HG02759 (cell line): ENCODE measurements around the gene RNF17.

Experiments used
- ATAC-seq: cut with Tn5 transposase; IDR thresholded peaks from one replicate; pipeline ENCODE4 v1.9.1; 2021; ENCODE audit warnings: mild to moderate bottlenecking, moderate library complexity; ENCODE audit not compliant: unreplicated experiment

RNF17 gene

DNA sequence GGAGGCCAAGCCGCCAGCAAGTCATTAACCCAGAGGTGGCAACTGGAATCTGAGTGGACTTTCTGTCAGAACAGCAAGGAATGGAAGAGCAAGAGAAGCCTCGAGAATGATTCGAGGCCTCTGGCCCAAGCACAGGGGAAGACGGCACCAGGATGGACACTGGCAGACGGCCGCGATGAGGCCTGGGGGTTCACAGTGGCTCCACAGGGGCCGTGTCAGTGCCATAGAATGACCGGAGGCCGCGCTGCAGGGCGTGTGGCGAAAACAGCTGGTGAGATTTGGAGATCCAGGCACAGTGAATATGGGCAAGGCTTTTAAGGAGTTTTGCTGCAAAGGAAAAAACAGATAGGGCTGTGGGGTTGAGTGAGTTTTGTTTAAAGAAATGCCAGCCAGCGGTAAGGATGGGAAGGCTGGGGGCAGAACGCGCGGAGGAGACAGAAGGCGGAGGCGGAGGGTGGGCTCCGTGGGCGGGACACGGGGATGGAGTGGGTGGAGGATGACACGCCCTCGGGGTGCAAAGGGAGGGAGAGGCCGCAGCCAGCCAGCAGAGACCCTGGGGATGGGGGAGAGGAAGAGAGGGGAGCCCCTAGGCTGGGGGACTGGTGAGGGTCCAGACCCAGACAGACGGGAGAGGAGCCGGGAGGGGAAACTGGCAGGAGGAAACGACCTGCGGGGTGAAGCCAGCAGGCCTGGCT lies 130.5 kb downstream of the RNF17 start:
- ATAC-seq: no peak

DNA sequence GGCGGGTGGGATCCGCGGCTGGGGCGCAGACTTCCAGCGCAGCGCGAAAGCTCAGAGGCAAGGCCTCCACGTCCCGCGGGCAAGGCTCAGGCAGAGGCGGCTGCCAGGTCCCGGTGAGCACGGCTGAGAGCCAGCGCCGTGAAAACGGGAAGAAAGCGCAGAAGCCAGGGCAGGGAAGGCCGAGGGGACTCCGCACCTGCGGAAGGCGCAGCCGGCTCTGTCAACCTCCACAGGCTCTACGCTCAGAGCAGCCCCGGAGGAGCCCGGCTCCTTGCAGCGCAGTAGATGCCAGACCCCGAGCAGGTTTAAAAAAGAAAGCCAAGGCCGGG lies 131.0 kb downstream of the RNF17 start:
- ATAC-seq: no peak

DNA sequence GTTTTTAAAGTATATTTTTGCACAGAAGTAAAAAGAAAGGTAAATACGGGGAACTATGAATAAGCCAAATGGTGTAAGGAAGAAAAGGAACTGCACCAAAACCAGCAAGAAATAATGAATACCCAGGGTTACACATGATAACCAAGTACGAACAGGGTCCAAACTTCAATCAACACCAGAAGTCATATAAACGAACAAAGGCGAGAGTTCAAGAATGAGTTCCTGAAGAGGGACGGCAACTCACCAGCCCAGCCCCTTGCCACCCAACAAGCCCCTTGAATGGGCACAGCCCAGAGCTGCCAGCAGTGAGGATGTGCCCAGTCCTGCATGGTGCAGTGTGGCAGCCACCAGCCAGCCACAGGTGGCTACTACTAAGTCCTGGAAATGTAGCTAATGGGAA lies 132.1 kb downstream of the RNF17 start:
- no peak for ATAC-seq

DNA sequence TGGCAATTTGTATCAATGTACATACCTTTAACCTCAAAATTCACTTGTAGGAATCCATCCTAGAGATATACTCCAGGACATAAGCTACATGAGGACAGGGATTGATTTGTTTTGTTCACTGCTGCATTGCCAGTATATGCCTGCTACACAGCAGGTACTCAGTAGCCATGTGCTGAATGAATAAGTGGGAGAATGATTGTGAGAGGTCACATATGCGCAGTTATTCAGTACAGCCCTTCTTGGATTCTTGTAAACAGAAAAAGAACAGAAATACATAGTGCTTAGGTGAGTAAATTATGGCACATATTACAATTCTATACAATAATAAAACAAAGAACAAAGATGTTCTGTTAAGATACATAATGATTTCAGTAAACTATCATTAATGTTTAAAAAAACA lies 133.3 kb downstream of the RNF17 start:
- no peak for ATAC-seq

DNA sequence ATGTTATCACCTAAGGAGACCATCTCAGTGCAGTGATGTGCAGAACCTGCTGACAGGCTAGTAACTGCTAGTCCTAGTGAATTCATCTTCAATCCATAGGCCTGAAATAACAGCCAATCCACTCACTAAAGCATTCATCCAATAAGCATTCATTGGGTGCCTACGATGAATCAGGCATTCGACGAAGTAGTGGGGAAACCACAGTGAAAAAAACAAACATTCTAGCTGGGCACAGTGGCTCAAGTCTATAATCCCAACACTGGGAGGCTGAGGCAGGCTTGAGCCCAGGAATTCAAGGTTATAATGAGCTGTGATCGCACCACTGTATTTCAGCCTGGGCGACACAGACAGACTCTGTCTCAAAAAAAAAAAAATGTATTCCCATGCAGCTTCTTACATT lies 135.6 kb downstream of the RNF17 start:
- ATAC-seq: no peak

DNA sequence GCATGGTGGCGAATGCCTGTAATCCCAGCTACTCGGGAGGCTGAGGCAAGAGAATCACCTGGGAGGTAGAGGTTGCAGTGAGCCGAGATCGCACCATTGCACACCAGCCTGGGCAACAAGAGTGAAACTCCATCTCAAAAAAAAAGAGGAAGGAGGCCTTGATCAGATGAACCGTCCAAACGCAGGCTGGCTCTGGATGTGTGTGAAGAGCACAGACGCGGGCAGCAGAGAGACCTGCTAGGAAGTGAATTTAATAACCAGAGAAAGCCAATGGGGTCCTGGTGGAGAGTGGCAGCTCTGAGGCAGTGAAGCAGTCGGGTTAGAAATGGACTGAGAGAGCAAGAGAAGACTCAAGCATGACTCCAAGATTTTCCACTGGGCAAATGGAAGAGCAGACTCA lies 136.5 kb downstream of the RNF17 start:
- peak; percentile 81 for ATAC-seq

DNA sequence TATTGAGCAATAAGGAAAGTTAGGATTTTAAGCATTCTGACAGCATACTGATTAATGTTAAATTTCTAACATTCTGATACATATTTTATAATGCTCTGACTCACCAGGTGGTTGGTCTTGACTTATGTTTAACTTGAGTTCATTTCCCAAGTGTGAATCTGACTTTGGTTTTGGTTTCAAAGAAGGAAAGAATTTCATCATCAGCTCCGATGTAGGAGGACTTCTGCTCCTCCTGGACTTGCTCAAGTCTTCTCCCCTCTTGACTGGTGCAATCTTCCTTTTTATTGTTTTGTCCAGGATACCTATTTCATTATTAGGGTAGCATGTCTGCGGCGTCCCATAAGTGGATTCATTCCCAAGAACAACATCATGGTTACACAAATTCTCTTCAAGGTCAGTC lies 141.3 kb downstream of the RNF17 start:
- no peak for ATAC-seq

DNA sequence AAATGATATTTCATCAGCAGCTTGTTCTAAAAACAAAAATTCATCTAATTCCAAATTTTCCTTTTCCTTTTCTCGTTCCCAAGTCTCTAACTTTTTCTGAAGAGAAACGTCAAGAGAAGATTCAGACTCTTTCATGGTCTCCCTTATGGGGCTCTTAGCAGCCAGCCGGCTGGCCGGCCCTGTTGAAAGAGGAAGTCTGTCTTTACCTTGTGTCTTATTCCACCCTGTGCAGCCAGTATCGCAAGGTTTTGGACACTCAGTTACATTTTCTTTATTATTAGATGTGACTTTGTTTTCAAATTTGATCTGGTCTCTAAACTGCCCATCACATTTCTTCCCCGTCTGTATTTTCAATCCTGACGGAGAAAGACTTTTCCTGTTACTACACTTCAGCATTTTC lies 142.3 kb downstream of the RNF17 start:
- ATAC-seq: no peak

DNA sequence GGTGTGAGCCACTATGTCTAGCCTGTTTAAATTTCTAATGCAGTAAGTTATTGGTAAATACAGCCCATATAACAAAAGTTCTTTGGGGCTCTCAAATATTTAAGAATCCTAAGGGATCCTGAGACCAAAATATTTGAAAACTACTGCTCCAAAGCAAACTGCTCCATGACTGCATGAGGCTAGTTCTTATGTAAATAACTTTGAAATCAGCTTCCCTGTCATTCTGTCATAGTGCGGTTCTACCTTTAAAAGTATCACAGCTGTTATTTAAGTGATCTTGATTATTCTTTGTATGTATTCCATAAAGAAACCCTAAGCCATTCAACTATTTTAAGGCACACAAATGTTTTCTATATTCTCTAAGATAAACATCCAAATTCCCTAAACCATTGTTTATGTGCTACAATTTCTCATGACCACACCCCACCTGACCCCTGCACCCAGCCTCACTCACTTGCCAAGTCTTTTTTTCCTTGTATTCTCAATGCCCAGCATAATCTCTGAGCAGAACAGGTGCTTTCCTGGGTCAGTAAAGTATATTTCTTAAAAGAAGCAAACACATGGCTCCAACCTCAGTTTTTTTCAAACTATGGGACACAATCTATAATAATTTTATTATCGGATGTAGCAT lies 146.6 kb downstream of the RNF17 start:
- no peak for ATAC-seq

DNA sequence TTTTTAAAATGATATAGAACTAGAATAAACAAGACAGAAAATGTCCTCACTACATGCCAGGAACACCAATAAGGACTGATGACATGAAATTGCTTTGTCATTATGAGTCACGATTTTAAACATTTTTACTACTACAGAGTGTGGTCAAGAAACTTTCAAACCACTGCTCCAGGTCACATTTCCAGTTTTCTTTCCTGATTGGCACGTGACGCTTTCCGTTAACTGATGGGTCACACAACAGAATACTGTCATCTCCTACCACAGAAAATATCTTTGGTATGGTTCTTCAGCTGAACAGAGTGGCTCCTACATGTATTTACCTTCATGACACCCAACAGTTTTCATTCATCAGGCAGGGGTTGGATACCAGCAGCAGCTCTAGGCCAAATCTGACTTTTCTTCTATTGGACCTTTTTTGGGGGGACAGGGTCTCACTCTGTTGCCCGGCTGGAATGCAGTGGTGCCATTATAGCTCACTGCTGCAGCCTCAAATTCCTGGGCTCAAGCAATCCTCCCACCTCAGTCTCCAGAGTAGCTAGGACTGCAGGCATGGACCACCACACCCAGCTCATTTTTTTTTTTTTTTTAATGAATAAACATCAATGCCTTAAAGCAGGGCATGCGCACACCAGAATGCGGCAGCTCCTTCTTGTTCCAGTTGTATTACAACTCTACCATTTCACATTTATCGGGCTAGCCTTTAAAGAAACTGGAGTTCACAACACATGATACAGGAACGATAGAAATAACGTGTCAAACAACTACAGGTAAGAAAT lies 147.4 kb downstream of the RNF17 start:
- no peak for ATAC-seq

DNA sequence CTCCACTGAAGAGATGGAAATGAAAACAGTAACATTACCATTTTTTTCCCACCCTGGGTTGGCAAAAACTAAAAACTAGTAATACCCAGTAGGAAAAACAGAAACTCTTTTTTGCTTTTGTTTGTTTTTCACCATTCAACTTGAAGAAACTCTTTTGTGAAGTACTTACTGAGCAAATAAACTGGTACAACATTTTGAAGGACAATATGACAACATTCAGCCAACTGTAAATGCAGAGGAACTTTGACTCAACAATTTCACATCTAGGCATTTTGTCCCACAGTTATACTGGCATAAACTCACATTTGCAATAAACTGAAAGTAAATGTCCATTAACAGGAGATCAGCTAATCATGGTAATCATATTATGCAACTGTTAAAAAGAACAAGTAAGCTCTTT lies 152.5 kb downstream of the RNF17 start:
- ATAC-seq: no peak

DNA sequence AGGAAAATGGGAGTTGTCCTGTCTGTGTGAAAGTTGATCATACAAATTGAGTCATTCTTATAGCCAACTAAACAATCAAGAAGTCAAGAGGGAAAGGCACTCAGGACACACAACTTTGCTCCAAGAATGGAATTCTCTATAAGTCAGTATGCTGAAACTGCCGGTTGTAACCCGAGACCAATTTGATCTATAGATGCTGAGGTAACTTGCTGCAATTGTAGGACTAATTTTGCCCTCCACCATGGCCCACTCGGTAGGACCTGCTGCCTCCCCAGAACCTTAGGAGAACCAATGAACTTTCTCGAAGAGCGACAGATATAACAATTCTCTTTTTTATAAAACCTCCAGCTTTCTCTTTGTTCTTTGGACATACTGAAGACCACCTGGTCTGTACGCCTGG lies 157.0 kb downstream of the RNF17 start:
- no peak for ATAC-seq

DNA sequence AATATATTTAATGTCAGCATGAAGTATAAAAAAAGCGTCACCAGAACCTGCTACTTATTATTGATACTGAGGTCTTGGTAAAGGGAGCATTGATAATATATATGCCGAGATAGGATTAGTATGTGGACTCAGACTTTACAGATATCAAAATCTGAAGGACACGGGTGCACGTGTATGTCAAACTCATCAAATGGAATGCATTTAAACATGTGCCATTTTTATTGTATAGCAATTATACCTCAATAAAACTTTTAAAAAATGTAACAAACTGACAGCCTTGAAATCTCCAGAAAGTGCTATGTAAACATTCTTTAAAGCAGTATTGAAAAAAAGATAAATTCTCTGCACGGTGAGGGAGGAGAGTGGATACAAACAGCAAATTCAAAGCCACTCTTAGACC lies 157.9 kb downstream of the RNF17 start:
- no peak for ATAC-seq

DNA sequence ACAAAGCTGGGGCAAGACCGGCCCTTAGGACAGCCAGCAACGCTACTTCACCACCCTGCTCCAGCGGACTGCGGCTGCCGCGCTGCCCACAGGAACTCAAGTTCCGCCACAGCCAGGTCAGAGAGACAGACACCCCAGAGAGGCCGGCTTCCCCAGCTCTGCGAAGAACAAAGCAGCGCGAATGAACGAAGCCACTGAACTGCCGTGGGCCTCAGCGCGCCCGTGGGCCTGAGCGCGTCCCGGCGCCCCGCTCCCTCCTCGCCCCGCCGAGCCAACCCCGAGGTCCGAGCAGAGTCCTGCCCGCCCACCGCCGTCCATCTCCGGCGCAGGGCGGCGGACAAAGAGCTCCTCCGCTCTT lies 158.4 kb downstream of the RNF17 start:
- peak; percentile 28 for ATAC-seq

DNA sequence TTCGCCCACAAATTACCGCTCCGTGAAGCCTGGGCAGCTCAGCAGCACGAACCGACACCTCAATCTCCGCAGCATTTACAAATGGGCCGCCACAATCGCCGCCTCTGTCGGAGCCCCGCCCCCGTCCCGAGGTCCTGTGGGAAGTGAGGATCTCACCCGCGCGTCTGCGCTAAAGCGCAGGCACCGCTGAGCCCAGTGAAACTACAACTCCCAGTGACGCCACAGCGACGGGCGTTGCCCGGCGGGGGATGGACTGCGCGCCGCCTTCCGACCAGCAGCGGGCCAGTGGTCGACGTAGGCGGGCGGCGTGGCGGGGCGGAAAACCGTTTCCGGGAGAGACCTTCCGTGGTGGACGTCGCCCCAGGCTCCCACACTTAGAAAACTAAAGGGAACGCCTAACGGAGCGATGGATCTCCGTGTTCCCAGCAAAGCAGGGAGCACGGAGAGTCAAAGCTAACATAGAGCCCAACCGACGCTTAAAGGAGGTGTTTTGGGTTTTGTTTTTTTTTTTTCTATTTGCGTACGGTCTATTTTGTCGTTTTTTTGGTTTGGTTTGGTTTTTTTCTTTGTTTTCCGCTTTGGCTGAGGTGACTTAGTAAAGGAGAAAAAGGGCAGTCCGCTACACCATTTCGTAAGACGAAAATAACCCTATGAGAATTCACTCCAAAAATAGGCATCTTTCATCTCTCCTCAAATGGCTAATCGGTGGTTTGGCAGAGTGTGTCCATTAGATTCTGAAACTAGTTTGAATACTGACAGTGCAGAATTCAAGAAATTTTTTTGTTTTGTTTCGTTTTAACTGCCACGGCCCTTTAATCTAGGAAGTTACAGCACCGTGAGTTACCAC lies 159.0 kb downstream of the RNF17 start:
- ATAC-seq: peak; percentile 93

DNA sequence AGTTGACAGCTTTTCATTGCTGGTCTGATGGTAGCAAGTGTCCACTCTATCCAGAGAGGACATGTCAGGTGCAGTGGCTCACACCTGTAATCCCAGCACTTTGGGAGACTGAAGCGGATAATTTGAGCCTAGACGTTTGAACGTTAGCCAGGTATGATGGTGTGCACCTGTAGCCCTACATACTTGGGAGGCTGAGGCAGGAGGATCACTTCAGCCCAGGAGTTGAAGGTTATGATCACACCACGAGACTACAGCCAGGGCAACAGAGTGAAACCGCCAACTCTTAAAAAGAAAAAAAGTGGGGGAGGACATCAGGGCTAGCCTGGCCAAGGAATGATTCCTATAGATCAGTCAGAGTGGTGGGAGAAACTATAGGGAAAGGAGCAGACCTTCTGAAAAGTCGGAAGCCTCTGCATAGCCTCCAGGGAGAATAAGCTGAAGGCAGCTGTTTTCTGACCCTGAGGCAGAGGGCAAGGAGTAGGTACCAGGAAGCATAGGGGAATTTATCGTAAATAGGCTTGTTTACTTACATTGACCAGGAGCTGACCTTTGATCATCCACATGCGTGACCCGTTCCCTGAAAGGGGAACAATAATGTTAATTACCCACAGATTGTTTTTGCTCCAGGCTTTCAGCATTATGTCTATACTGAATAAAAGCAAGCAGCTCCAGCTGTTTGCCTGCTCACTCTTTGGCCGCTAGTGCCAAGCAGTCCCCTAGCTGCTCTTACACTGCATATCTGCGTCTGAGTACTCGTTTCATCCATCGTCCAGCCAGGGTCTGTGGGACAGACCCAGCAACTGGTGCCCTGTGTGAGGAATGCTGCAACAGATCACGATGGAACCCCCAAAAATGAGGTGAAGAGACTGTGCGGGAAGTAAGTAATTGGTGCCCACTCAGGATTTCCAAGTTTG lies 161.6 kb downstream of the RNF17 start:
- ATAC-seq: no peak

DNA sequence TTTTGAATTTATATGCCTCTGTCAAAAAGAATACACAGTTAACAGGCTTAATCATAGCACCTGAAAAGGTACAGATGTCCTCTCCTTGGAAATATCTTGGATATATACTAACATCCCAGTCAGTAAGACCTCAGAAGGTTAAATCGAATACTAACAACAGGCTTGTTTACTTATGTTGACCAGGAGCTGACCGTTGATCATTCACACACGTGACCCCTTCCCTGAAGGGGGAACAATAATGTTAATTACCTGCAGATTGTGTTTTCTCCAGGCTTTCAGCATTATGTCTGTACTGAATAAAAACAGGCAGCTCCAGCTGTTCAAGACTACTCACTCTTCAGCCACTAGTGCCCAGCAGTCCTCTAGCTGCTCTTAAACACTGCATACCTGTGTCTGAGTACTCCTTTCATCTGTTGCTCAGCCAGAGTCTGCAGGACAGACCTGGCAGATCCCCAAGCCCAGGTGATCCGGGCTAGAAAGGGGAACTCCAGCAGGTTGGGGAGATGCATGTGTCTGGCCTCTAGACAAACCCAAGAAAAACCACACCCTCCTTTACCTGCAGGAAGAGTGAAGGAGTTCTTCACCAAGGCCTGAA lies 163.9 kb downstream of the RNF17 start:
- no peak for ATAC-seq

DNA sequence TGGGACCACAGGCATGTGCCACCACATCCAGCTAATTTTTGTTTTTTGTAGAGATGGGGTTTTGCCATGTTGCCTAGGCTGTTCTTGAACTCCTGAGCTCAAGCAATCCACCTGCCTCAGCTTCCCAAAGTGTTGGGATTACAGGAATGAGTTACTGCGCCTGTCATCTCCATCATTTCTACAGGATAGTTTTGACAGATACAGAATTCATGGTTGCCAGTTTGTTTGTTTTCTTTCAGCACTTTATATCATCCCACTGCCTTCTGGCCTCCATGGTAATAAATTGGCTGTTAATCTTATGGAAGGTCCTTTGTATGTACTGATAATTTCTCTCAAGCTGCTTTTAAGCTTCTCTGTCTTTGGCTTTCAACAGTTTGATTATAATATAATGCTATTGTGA lies 165.2 kb downstream of the RNF17 start:
- no peak for ATAC-seq
